ENCODE measurements around the gene RASAL1.
A peak's percentile ranks its signal among the peaks of the same experiment; 100 is the strongest.
"Not testable (repeated sequence)": the region's sequence is repeated elsewhere in the genome, so short reads cannot be mapped to it uniquely, and the experiment has no call there.

Gene RASAL1

GRCh38 chr12:113161415-113162016 lies 26.0 kb upstream of the RASAL1 start:
- DNase-seq (ENCODE audit: low read depth in 2 of 2) = no peak

DNA sequence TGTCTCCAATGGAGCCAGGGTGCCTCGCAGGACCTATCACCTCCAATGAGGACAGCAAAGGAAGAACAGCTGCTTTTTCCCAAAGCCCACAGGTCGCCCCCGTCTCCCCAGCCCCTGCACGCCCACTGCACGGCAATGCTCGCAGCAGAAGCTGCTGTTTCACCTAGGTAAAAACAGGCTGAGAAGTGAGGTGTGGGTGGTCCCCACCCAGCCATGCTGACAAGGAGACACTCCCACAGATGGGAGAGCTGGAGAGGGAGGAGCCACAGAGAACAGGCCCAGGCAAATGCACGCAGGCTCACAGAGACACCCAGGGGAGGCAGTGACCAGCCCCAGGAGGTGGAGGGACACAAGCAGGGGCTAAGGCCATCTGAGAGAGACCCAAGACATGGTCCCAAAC lies 24.4 kb upstream of the RASAL1 start:
- DNase-seq (ENCODE audit: low read depth in 2 of 2) = no peak

- DNase-seq (ENCODE audit: low read depth in 2 of 2) = no peak
Measured at GRCh38 chr12:113158439-113159203, 23.1 kb upstream of the RASAL1 start.

GRCh38 chr12:113157218-113157859 lies 21.8 kb upstream of the RASAL1 start:
- no peak for DNase-seq (ENCODE audit: low read depth in 2 of 2)

- DNase-seq (ENCODE audit: low read depth in 2 of 2) = no peak
Measured at GRCh38 chr12:113155646-113156045, 20.1 kb upstream of the RASAL1 start.

DNA sequence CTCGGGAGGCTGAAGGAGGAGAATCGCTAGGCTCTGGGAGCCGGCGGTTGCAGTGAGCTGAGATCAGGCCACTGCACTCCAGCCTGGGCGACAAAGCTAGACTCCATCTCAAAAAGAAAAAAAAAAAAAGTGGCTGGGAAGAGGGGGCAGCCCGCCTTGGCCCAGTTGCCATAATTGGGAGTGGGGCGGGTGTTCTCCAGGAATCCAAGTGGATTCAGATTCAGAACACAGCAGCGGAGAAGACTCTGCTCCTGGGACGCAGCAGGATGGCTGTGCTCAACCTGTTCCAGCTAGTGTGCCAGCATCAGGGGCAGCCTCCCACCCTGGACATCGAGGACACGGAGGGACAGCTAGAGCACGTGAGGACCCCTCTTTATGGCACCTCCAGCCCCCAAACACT lies 19.5 kb upstream of the RASAL1 start:
- no peak for DNase-seq (ENCODE audit: low read depth in 2 of 2)

DNA sequence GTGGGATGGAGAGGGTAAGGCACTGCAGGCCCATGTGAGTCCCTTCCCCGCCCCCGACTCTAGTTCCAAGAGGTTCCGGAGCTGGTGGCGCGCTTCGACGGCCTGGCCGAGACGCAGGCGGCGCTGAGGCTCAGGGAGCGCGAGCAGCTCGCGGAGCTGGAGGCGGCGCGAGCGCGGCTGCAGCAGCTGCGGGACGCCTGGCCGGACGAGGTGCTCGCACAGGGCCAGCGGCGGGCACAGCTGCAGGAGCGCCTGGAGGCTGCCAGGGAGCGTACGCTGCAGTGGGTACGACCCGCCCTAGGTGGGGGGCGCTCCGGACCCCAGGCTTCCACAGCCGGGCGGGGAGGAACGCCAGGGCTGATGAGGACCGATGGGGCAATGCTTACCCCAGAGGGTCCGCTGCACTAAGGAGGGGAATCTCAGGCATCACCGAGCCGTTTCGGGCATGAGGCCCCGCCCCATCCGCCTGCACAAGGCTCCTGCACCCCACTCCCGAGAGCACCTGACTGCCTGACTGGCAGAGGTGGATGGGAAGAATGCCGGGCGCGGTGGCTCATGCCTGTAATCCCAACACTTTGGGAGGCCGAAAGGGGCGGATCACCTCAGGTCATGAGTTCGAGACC lies 18.9 kb upstream of the RASAL1 start:
- DNase-seq (ENCODE audit: low read depth in 2 of 2) = no peak

- DNase-seq (ENCODE audit: low read depth in 2 of 2) = peak; percentile 45 to 62
Measured at GRCh38 chr12:113152835-113153814, 17.6 kb upstream of the RASAL1 start.

DNA sequence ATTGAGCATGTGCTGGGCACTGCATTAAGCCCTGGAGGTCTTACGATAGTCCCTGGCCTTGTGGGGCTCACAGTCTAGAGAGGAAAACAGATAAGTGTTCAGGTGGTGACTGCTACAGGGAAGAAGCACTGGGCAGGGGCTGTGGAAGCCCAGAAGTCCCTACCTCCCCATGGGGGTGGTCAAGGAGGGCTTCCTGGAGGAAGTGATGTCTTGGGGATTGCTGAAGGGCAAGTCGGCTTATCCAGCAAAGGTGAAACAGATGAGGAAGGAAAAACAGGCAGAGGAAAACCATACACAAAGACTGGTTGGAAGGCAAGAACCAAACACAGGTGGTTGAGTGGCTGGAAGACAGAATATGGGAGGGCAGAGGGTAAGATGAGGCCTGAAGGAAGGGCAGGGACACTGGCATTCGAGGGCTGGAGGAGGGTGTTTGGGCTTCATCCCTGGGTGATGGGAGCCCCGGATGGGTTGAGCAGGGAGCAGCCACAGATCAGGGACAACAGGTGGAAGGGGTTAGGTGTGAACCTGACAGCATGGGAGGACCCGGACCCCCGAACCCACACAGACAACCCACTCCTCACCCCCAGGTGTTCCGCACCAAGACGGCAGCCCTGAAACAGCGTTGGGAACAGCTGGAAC lies 16.8 kb upstream of the RASAL1 start:
- no peak for DNase-seq (ENCODE audit: low read depth in 2 of 2)

DNA sequence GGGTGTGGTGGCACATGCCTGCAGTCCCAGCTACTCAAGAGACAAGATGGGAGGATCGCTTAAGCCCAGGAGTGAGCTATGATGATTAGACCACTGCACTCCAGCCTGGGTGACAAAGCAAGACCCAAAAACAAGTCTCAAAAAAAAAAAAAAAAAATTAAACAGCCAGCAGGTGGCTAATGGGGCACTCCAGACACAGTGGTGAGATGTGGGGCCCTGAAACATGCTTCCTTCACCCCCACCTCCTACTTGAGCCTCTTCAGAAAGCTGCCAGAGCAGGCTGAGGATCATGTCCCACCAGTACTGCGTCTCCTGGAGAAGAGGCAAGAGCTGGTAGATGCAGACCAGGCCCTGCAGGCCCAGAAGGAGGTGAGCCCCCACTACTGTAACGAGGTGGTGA lies 16.1 kb upstream of the RASAL1 start:
- no peak for DNase-seq (ENCODE audit: low read depth in 2 of 2)

- DNase-seq (ENCODE audit: low read depth in 2 of 2) = no peak
Measured at GRCh38 chr12:113149361-113150150, 14.0 kb upstream of the RASAL1 start, which contains the start of gene CFAP73. CFAP73 (plus strand) TSS chr12:113149724; CDS start chr12:113149858, 134 bp downstream.

GRCh38 chr12:113146999-113147398 lies 11.4 kb upstream of the RASAL1 start:
- no peak for DNase-seq (ENCODE audit: low read depth in 2 of 2)

GRCh38 chr12:113145720-113146551 lies 10.4 kb upstream of the RASAL1 start:
- DNase-seq (ENCODE audit: low read depth in 2 of 2) = no peak

- no peak for DNase-seq (ENCODE audit: low read depth in 2 of 2)
Measured at GRCh38 chr12:113144806-113145205, 9.2 kb upstream of the RASAL1 start.

- DNase-seq (ENCODE audit: low read depth in 2 of 2) = no peak
Measured at GRCh38 chr12:113143959-113144358, 8.4 kb upstream of the RASAL1 start.

DNA sequence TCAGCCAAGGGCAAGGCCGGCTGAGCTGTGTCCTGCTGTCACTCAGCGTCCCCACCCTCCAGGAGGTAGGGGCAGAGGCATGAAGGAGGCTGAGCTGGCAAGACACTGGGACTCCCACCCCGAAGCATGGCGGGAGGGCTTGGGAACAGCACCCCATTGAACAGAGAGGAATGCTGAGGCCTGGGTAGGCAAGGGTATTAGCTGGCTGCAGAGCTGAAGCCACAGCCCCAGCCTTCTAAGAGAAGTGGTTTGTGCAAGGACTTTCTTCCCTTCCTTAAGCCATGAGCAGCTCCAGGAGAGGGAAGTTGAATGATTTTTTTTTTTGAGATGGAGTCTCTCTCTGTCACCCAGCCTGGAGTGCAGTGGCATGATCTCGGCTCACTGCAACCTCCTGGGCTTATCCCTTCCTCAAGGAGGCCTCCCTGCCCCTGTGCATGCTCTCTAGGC lies 7.3 kb upstream of the RASAL1 start:
- no peak for DNase-seq (ENCODE audit: low read depth in 2 of 2)

DNA sequence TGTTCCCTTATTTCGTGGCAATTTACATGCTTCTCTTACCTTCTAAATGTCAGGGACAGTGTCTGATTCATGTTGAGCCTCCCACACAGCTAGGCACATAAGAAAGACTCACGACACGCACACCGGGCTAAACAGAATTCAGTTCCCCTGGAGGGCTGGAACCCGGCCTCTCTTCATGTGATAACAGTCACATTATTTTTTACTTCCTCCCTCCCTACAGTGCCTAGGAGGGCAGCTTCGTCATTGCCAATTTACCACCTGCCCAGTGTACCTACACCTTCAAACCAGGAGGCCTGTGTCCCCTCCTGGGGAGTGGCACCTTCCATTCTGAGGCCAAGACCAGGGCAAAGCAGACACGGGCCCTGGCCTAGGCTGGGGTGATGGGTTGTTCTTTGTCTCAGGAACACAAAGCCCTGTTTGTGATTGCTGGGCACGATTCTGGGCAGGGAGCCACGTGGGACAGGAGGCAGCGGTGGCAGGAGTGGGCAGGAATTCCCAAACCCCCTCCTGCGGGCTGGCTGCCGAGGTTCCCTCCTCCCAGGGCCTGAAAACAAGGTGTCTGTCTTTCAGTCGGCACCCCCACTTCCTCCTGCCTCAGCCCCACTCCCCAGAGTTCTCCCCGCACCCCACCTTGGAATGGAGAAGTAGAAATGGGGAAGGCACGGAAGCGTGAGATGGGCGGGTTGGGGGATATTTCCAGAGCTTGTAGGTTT lies 6.8 kb upstream of the RASAL1 start:
- no peak for DNase-seq (ENCODE audit: low read depth in 2 of 2)

DNA sequence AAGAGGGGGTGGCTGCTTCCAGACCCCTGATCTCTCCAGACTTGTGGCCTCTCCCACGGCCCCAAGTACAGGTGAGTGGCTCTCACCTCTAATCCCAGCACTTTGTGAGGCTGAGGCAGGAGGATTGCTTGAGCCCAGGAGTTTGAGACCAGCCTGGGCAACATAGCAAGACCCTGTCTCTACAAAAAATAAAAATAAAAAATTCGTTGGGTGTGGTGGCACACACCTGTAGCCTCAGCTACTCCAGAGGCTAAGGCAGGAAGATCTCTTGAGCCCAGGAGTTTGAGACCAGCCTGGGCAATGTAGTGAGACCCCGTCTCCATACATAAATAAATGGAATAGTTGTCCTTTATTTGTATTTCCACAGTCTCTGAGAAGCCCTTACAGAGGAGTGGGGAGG lies 6.2 kb upstream of the RASAL1 start:
- not testable (repeated sequence) for DNase-seq (ENCODE audit: low read depth in 2 of 2)

All from stimulated activated CD4-positive, alpha-beta T cell treated with anti-CD3 and anti-CD28 coated beads, Interleukin-4, amount 100 ng/mL, for 48 hours (primary cell).